ENCODE results near the gene LMBR1. TPM values are rescaled to one million over a fixed set of nuclear protein-coding genes. Genes with fewer than 3 reads are reported as not detected.
"Not testable (repeated sequence)": the region's sequence is repeated elsewhere in the genome, so short reads cannot be mapped to it uniquely, and the experiment has no call there.

Gene LMBR1
- polyA plus RNA-seq, 1 donor from 2014 or later = 68.9 TPM

DNA sequence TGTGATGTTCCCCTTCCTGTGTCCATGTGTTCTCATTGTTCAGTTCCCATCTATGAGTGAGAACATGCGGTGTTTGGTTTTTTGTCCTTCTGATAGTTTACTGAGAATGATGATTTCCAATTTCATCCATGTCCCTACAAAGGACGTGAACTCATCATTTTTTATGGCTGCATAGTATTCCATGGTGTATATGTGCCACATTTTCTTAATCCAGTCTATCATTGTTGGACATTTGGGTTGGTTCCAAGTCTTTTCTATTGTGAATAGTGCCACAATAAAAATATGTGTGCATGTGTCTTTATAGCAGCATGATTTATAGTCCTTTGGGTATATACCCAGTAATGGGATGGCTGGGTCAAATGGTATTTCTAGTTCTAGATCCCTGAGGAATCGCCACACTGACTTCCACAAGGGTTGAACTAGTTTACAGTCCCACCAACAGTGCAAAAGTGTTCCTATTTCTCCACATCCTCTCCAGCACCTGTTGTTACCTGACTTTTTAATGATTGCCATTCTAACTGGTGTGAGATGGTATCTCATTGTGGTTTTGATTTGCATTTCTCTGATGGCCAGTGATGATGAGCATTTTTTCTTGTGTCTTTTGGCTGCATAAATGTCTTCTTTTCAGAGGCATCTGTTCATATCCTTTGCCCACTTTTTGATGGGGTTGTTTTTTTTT, 16.7 kb upstream of the LMBR1 start:
- not testable (repeated sequence) for H3K4me3 ChIP-seq (ENCODE audit: low read length); H3K9ac ChIP-seq (ENCODE audit: low read length); H4K20me1 ChIP-seq (ENCODE audit: insufficient read depth); H3F3A ChIP-seq (ENCODE audit: insufficient read depth, low read length, poor library complexity, severe bottlenecking); H3K27ac ChIP-seq (ENCODE audit: low read length); H3K79me2 ChIP-seq (replicated peaks; ENCODE audit: insufficient read depth, low read length); H3K27me3 ChIP-seq (ENCODE audit: insufficient read depth, low read depth, low read length); H3K4me2 ChIP-seq (ENCODE audit: low read length); H3K9me2 ChIP-seq (ENCODE audit: insufficient read depth, low read length); H2AFZ ChIP-seq (ENCODE audit: low read depth, low read length); H3K36me3 ChIP-seq (ENCODE audit: insufficient read depth, low read length); H3K9me3 ChIP-seq (ENCODE audit: low read length)

- Histone ChIP-seq H3K27ac (ENCODE audit: low read length) (no peak overlapping the region), H3K36me3 (ENCODE audit: insufficient read depth, low read length) (no peaks in the 10 kb centered on the region), H3K4me3 (ENCODE audit: low read length) (no peak overlapping the region), H3K9me2 (ENCODE audit: insufficient read depth, low read length) (no peaks in the 10 kb centered on the region), H3K79me2 (replicated peaks; ENCODE audit: insufficient read depth, low read length) (no peaks in the 10 kb centered on the region), H2AFZ (ENCODE audit: low read depth, low read length) (no peak overlapping the region), H3F3A (ENCODE audit: insufficient read depth, low read length, poor library complexity, severe bottlenecking) (no peaks in the 10 kb centered on the region), H3K9ac (ENCODE audit: low read length) (no peak overlapping the region), H4K20me1 (ENCODE audit: insufficient read depth) (no peaks in the 10 kb centered on the region), H3K4me2 (ENCODE audit: low read length) (no peak overlapping the region), H3K27me3 (ENCODE audit: insufficient read depth, low read depth, low read length) (no peaks in the 10 kb centered on the region), H3K9me3 (ENCODE audit: low read length) (no peaks in the 10 kb centered on the region)
- TF ChIP-seq EP300 (conservative IDR thresholded peaks at IDR 0.05; ENCODE audit: poor library complexity, severe bottlenecking) (no peak), REST (IDR thresholded peaks at IDR 0.05; ENCODE audit: borderline replicate concordance) (no peak), TAF1 (IDR thresholded peaks at IDR 0.05; ENCODE audit: low read depth) (no peak), SMC3 (conservative IDR thresholded peaks at IDR 0.05; ENCODE audit: poor library complexity) (no peak), MXI1 (conservative IDR thresholded peaks at IDR 0.05; ENCODE audit: poor library complexity, severe bottlenecking) (no peak), EZH2 (IDR thresholded peaks at IDR 0.05; ENCODE audit: borderline replicate concordance, insufficient read depth, low read length, poor library complexity, severe bottlenecking) (no peak), RAD21 (conservative IDR thresholded peaks at IDR 0.05) (no peak), CTCF (IDR thresholded peaks at IDR 0.05; ENCODE audit: poor library complexity, severe bottlenecking) (no peak), POLR2AphosphoS5 (IDR thresholded peaks at IDR 0.05) (no peak)
These were observed 14.7 kb upstream of the LMBR1 start for GRCh38 chr7:156907656-156908055.
